H9 (cell line): ENCODE results near the gene RFX1. TPM values are rescaled to one million over a fixed set of nuclear protein-coding genes. Genes with fewer than 3 reads are reported as not detected.

Experiments
- DNase-seq: peaks from one replicate; pipeline ENCODE4 v3.0.0-alpha.2; 2017
- H2AFZ ChIP-seq: one replicate; pipeline ENCODE4 v1.6.1; 2013; ENCODE audit warnings: mild to moderate bottlenecking, low read length, control low read depth, moderate library complexity
- H2AK5ac ChIP-seq: 2 replicates; pipeline ENCODE4 v1.6.1; 2013; ENCODE audit warnings: low read length, control low read depth, mixed read lengths; ENCODE audit not compliant: insufficient read length
- H2BK120ac ChIP-seq: one replicate; pipeline ENCODE4 v1.6.1; 2013; ENCODE audit warnings: low read depth, mild to moderate bottlenecking, low read length, control low read depth, inconsistent platforms; ENCODE audit not compliant: poor library complexity, severe bottlenecking
- H2BK12ac ChIP-seq: 2 replicates; pipeline ENCODE4 v1.6.1; 2013; ENCODE audit warnings: low read length, control low read depth, mixed read lengths, low read depth; ENCODE audit not compliant: insufficient read length
- H2BK15ac ChIP-seq: 2 replicates; pipeline ENCODE4 v1.6.1; 2013; ENCODE audit warnings: low read depth, low read length, control low read depth
- H2BK20ac ChIP-seq: one replicate; pipeline ENCODE4 v1.6.1; 2013; ENCODE audit warnings: low read depth, mild to moderate bottlenecking, low read length, control low read depth, inconsistent platforms; ENCODE audit not compliant: poor library complexity, severe bottlenecking
- H2BK5ac ChIP-seq: 2 replicates; pipeline ENCODE4 v1.6.1; 2013; ENCODE audit warnings: low read length, control low read depth, mixed read lengths; ENCODE audit not compliant: insufficient read length
- H3K14ac ChIP-seq: 2 replicates; pipeline ENCODE4 v1.6.1; 2013; ENCODE audit warnings: low read length, control low read depth; ENCODE audit not compliant: insufficient read depth
- H3K18ac ChIP-seq: 2 replicates; pipeline ENCODE4 v1.6.1; 2013; ENCODE audit warnings: low read depth, mild to moderate bottlenecking, mixed read lengths, low read length, control low read depth; ENCODE audit not compliant: insufficient read length
- H3K23ac ChIP-seq: 2 replicates; pipeline ENCODE4 v1.6.1; 2013; ENCODE audit warnings: low read length, control low read depth, mixed read lengths, low read depth; ENCODE audit not compliant: insufficient read length
- H3K23me2 ChIP-seq: 2 replicates; pipeline ENCODE4 v1.6.1; 2013; ENCODE audit warnings: low read depth, mild to moderate bottlenecking, mixed read lengths, low read length, control low read depth; ENCODE audit not compliant: insufficient read length, poor library complexity, severe bottlenecking
- H3K27ac ChIP-seq: 2 replicates; pipeline ENCODE4 v1.5.1; 2013; ENCODE audit warnings: low read length, control low read depth, mixed read lengths, low read depth; ENCODE audit not compliant: insufficient read length
- H3K27me3 ChIP-seq: 2 replicates; pipeline ENCODE4 v1.6.1; 2013; ENCODE audit warnings: low read length, control low read depth, inconsistent platforms; ENCODE audit not compliant: insufficient read depth
- H3K4ac ChIP-seq: 2 replicates; pipeline ENCODE4 v1.6.1; 2013; ENCODE audit warnings: low read depth, mild to moderate bottlenecking, control low read depth, inconsistent platforms, low read length, moderate library complexity
- H3K4me1 ChIP-seq: 2 replicates; pipeline ENCODE4 v1.6.1; 2013; ENCODE audit warnings: low read length, control low read depth, inconsistent platforms; ENCODE audit not compliant: insufficient read depth
- H3K4me2 ChIP-seq: 2 replicates; pipeline ENCODE4 v1.6.1; 2013; ENCODE audit warnings: low read length, control low read depth, mixed read lengths; ENCODE audit not compliant: insufficient read length, insufficient read depth
- H3K56ac ChIP-seq: 2 replicates; pipeline ENCODE4 v1.6.1; 2013; ENCODE audit warnings: low read depth, mild to moderate bottlenecking, mixed read lengths, low read length, control low read depth; ENCODE audit not compliant: insufficient read length
- H3K79me1 ChIP-seq: 2 replicates; pipeline ENCODE4 v1.6.1; 2013; ENCODE audit warnings: low read depth, mild to moderate bottlenecking, moderate library complexity, low read length, control low read depth, inconsistent platforms; ENCODE audit not compliant: insufficient read depth, poor library complexity, severe bottlenecking
- H3K79me2 ChIP-seq: 2 replicates; pipeline ENCODE4 v1.6.1; 2013; ENCODE audit warnings: low read length, control low read depth, inconsistent platforms; ENCODE audit not compliant: insufficient read depth
- H3K9ac ChIP-seq: 2 replicates; pipeline ENCODE4 v1.6.1; 2013; ENCODE audit warnings: low read length, control low read depth, mixed read lengths; ENCODE audit not compliant: insufficient read length; ENCODE audit errors: extremely low read depth
- H3K9me3 ChIP-seq: one replicate; pipeline ENCODE4 v1.6.1; 2013; ENCODE audit warnings: low read depth, low read length, inconsistent platforms; ENCODE audit not compliant: control insufficient read depth
- H3T11ph ChIP-seq: one replicate; pipeline ENCODE4 v1.6.1; 2013; ENCODE audit warnings: mild to moderate bottlenecking, low read length, control low read depth, inconsistent platforms
- H4K20me1 ChIP-seq: one replicate; pipeline ENCODE4 v1.6.1; 2013; ENCODE audit not compliant: control insufficient read depth, insufficient read length, insufficient read depth
- H4K5ac ChIP-seq: 2 replicates; pipeline ENCODE4 v1.6.1; 2013; ENCODE audit warnings: low read depth, mild to moderate bottlenecking, mixed read lengths, low read length, control low read depth; ENCODE audit not compliant: insufficient read length
- H4K8ac ChIP-seq: replicated peaks from 2 replicates; pipeline ENCODE4 v1.6.1; 2013; ENCODE audit warnings: low read length, control low read depth, mixed read lengths, low read depth; ENCODE audit not compliant: insufficient read length
- H4K91ac ChIP-seq: 2 replicates; pipeline ENCODE4 v1.6.1; 2013; ENCODE audit warnings: low read depth, mild to moderate bottlenecking, moderate library complexity, mixed read lengths, low read length, control low read depth; ENCODE audit not compliant: insufficient read length
- H3K27ac Mint-ChIP-seq, 3 experiments: 2 replicates in 2 of 3; 3 replicates in 1 of 3; pipeline ENCODE4 v1.8.0; 2020 to 2021; ENCODE audit warnings: mixed read lengths in 3 of 3, mild to moderate bottlenecking in 1 of 3, moderate library complexity in 1 of 3
- H3K27me3 Mint-ChIP-seq: 2 replicates; pipeline ENCODE4 v1.8.0; 2021; ENCODE audit warnings: low read depth, mild to moderate bottlenecking, moderate library complexity, mixed read lengths
- H3K36me3 Mint-ChIP-seq, 3 experiments: 2 replicates in 2 of 3; 3 replicates in 1 of 3; pipeline ENCODE4 v1.8.0; 2020 to 2021; ENCODE audit warnings: low read depth in 3 of 3, mixed read lengths in 3 of 3; ENCODE audit not compliant: insufficient read depth in 1 of 3
- H3K4me1 Mint-ChIP-seq, 2 experiments: 2 replicates each; pipeline ENCODE4 v1.8.0; 2020; ENCODE audit warnings: mixed read lengths in 2 of 2
- H3K4me3 Mint-ChIP-seq, 2 experiments: 2 replicates in 1 of 2; 3 replicates in 1 of 2; pipeline ENCODE4 v1.8.0; 2020 to 2021; ENCODE audit warnings: mild to moderate bottlenecking in 2 of 2, mixed read lengths in 2 of 2, moderate library complexity in 1 of 2
- H3K9me3 Mint-ChIP-seq, 2 experiments: 2 replicates in 1 of 2; 3 replicates in 1 of 2; pipeline ENCODE4 v1.8.0; 2020; ENCODE audit warnings: mild to moderate bottlenecking in 2 of 2, mixed read lengths in 2 of 2, moderate library complexity in 1 of 2
- CTCF ChIP-seq: fragments of 200-600 bp; sonication (generic); conservative IDR thresholded peaks from 3 replicates; pipeline ENCODE4 v1.8.0; 2021; ENCODE audit warnings: antibody characterized with exemption, mild to moderate bottlenecking
- WGBS: extraction: QIAGEN DNeasy Blood & Tissue Kit; methylation state at CpG from one replicate; pipeline ENCODE4 v1.1.7; 2013; ENCODE audit warnings: missing lambda C conversion rate, low lambda C conversion rate, mixed read lengths; ENCODE audit not compliant: insufficient read length; ENCODE audit errors: extremely low coverage; 5-methylcytosine and 5-hydroxymethylcytosine counted together
- total RNA-seq: library from RNA; stranded (reverse); gene quantifications from 2 replicates; pipeline ENCODE4 v1.2.1, GENCODE V29; 2021

The RFX1 gene
- total RNA-seq, 1 experiment from 2014 or later, result 21.4 TPM

GRCh38 chr19:14015524-14016035 is 9.5 kb upstream of the RFX1 start:
- H2BK20ac ChIP-seq, result no peak overlapping the region

More at GRCh38 chr19:14015524-14016035, 9.5 kb upstream of the RFX1 start:
- Histone ChIP-seq H4K20me1 (no peaks in the 10 kb centered on the region), H4K8ac (no peak overlapping the region), H3T11ph (no peak overlapping the region), H3K18ac (no peak overlapping the region), H3K4me2 (no peak overlapping the region), H3K9ac (no peak overlapping the region), H3K4me1 (no peaks in the 10 kb centered on the region), H3K23ac (no peak overlapping the region), H4K91ac (no peak overlapping the region), H3K4ac (no peak overlapping the region), H2AFZ (no peak overlapping the region), H3K27ac (no peak overlapping the region), H2BK120ac (no peak overlapping the region), H3K56ac (no peak overlapping the region), H3K79me2 (no peaks in the 10 kb centered on the region), H3K9me3 (no peaks in the 10 kb centered on the region), H3K23me2 (no peaks in the 10 kb centered on the region), H4K5ac (no peak overlapping the region), H2BK12ac (no peak overlapping the region), H2BK15ac (no peak overlapping the region), H3K27me3 (no peaks in the 10 kb centered on the region), H2BK5ac (no peak overlapping the region), H2AK5ac (no peak overlapping the region), H3K14ac (no peak overlapping the region), H3K79me1 (no peaks in the 10 kb centered on the region)
- Mint-ChIP-seq H3K36me3 (no peaks in the 10 kb centered on the region), H3K4me3 (no peak overlapping the region), H3K27me3 (peaks cover 1% of the 10 kb centered on the region; the same call in 1 of the 2 replicates), H3K9me3 (no peaks in the 10 kb centered on the region; a peak in 1 of 5 replicates), H3K27ac (no peak overlapping the region), H3K4me1 (no peaks in the 10 kb centered on the region)
- no peak for TF ChIP-seq CTCF
- no CpG with 5 or more reads among the region's 8 CpGs for WGBS
- no peak for DNase-seq
